SK-N-MC (cell line): ENCODE measurements around the gene SREBF1.
A peak's percentile ranks its signal among the peaks of the same experiment; 100 is the strongest.

Experiments
- DNase-seq: peaks from one replicate; pipeline ENCODE4 v3.0.0-alpha.2; 2011; ENCODE audit warnings: low read depth, low spot score
- H3K27ac ChIP-seq: fragments of 200-600 bp; sonication (generic); 2 replicates; pipeline ENCODE4 v1.5.1; 2016; ENCODE audit warnings: mixed run types
- H3K36me3 ChIP-seq: fragments of 200-600 bp; sonication (generic); 2 replicates; pipeline ENCODE4 v1.6.1; 2017; ENCODE audit warnings: antibody characterized with exemption, low read length, mixed read lengths; ENCODE audit not compliant: insufficient read depth
- H3K4me3 ChIP-seq: fragments of 200-600 bp; sonication (generic); 2 replicates; pipeline ENCODE4 v1.5.1; 2016
- H3K9ac ChIP-seq: fragments of 200-600 bp; sonication (generic); 2 replicates; pipeline ENCODE4 v1.8.0; 2017; ENCODE audit warnings: mixed run types, mixed read lengths; ENCODE audit not compliant: insufficient read length
- H3K9me3 ChIP-seq: fragments of 200-600 bp; sonication (generic); 2 replicates; pipeline ENCODE4 v1.6.1; 2017; ENCODE audit warnings: low read depth, mild to moderate bottlenecking, antibody characterized with exemption, low read length, moderate library complexity, mixed read lengths
- EZH2 ChIP-seq: fragments of 200-600 bp; sonication (generic); IDR thresholded peaks from one replicate; pipeline ENCODE4 v1.6.1; 2017; ENCODE audit warnings: antibody characterized with exemption
- FOXP2 ChIP-seq: optimal IDR thresholded peaks from 2 replicates; pipeline ENCODE3; 2011; ENCODE audit warnings: mild to moderate bottlenecking, moderate library complexity; ENCODE audit not compliant: insufficient read depth; ENCODE audit errors: extremely low read length, control extremely low read depth
- POLR2AphosphoS5 ChIP-seq: IDR thresholded peaks from 2 replicates; pipeline ENCODE4 v1.6.1; 2012; ENCODE audit warnings: mild to moderate bottlenecking, low read depth, low read length, borderline replicate concordance

SREBF1 gene

DNA sequence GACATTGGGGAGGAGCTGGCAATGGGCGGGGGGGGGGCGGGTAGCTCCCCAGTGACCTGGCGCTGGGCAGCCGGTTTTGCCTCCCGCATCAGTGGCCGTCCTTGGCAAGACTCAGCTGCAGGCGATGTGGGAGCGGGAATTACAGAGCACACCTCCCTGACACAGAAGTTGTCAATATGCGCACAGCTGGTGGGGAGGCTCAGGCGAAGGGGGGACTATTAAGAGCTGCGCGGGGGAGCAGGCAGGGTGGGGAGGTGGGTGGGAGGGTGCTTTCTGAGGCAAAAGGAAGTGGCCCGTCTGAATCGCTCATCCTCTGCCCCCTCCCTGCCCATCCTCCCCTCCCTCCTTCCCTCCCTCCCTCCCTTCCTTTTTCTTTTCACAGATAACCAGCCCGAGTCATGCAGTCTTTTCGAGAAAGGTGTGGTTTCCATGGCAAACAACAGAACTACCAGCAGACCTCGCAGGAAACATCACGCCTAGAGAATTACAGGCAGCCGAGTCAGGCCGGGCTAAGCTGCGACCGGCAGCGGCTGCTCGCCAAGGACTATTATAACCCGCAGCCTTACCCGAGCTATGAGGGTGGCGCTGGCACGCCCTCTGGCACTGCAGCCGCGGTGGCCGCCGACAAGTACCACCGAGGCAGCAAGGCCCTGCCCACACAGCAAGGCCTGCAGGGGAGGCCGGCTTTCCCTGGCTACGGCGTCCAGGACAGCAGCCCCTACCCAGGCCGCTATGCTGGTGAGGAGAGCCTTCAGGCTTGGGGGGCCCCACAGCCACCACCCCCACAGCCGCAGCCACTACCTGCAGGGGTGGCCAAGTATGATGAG is 44.0 kb downstream of the SREBF1 start:
- Histone ChIP-seq H3K9me3 (no peaks in the 10 kb centered on the region), H3K27ac (no peak overlapping the region), H3K4me3 (no peak overlapping the region), H3K9ac (no peak overlapping the region), H3K36me3 (peaks cover 9% of the 10 kb centered on the region; the same call in 1 of the 2 replicates)
- DNase-seq: no peak
- TF ChIP-seq FOXP2 (no peak), EZH2 (no peak), POLR2AphosphoS5 (no peak)

GRCh38 chr17:17792037-17792550 is 44.7 kb downstream of the SREBF1 start:
- Histone ChIP-seq H3K9ac (no peak overlapping the region), H3K27ac (no peak overlapping the region)
- TF ChIP-seq FOXP2 (no peak), EZH2 (no peak), POLR2AphosphoS5 (no peak)

DNA sequence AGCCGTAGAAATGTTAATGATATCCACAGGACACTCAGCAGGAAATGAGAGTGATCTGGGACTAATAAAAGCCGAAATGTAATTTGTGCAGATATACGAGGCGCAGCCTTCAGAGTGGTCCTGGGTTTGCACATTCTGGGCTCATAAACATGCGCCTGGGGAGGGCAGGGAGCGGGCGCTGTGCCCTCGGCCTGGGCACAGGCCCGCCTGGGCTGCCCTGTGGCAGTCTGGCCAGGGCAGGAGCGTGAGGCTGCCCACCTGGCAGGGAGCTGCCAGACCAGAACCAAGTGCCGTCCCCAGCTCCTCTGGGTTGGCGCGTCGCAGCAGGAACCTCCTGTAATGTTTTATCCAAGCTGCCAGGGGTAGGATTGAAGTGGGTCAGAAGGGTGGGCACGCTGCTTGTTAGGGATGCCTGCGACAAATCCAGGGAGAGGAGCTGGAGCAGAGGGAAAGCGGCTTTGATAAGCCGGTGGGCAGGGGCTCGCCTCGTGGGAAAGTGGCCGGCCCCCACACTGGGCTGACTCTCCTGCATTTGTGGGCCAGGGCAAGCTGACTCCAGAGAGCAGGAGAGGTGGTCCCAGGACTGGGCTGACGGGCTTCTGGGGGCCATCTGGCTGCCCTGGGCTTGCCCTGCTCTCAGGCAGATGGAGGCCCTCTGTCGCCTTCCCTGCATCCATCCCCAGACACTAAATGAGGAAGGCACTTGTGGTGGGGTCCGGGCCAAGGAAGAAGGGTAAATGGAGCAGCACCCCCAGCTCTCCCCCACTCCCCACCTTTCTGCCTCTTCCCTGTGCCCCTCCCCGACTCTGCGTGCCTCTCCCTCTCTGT is 45.9 kb downstream of the SREBF1 start:
- TF ChIP-seq EZH2 (no peak), POLR2AphosphoS5 (no peak), FOXP2 (no peak)
- peak overlapping the region; percentile 59; the same call in 1 of the 2 replicates for H3K27ac ChIP-seq
- H3K9me3 ChIP-seq: no peaks in the 10 kb centered on the region
- H3K4me3 ChIP-seq: peak overlapping the region; percentile 67
- H3K9ac ChIP-seq: no peak overlapping the region
- peaks cover 9% of the 10 kb centered on the region; the same call in 1 of the 2 replicates for H3K36me3 ChIP-seq
- peak; percentile 6 for DNase-seq

More at GRCh38 chr17:17792037-17792550, 44.7 kb downstream of the SREBF1 start:
- H3K36me3 ChIP-seq: peaks cover 9% of the 10 kb centered on the region; the same call in 1 of the 2 replicates
- no peak overlapping the region for H3K4me3 ChIP-seq
- H3K9me3 ChIP-seq: no peaks in the 10 kb centered on the region
- DNase-seq: no peak

DNA sequence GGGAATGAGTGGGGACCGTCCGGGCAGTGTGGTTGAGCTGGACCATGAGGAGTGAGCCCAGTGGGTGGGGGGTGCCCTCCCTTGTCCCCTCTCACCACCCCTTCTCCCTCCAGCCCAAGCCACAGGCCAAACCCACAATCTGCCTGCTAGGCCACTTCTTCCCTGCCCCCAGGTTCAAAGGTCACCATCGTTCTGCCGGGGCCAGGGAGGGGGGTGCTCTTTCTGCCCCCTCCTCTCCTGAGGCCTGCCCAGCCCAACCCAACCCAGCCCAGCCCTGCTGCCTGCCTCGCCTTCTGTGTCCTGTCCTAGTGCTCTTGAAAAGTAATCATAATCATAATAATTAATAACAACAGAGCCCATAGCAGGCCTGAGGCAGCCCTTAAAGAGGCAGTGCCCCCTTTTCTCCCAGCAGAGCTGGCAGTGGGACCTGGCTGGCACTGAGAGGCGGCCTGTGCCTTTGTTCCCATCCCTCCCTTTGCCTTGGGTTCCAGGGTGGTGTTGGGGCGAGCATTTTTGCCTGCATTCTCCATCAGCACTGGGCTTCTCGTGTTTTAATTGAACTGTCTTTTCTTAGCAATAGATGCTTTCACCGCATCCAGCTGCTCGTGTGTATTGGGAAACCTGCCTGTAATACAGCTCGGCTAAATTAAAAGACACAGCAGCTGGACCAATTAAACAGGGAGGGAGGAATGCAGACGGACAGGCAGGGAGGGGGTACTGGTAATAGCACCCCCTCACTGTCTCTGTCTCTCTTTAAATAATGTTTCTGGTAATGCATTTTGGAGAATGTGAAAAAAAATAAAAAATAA is 46.8 kb downstream of the SREBF1 start:
- Histone ChIP-seq H3K27ac (peak overlapping the region; percentile 59; the same call in 1 of the 2 replicates), H3K9me3 (no peaks in the 10 kb centered on the region), H3K9ac (no peak overlapping the region), H3K4me3 (peak overlapping the region; percentile 67), H3K36me3 (peaks cover 9% of the 10 kb centered on the region; the same call in 1 of the 2 replicates)
- no peak for DNase-seq
- TF ChIP-seq POLR2AphosphoS5 (no peak), FOXP2 (no peak), EZH2 (no peak)

GRCh38 chr17:17789410-17789809 is 47.4 kb downstream of the SREBF1 start:
- Histone ChIP-seq H3K27ac (no peak overlapping the region), H3K36me3 (peaks cover 6% of the 10 kb centered on the region; the same call in 1 of the 2 replicates), H3K9me3 (no peaks in the 10 kb centered on the region), H3K9ac (no peak overlapping the region), H3K4me3 (peak overlapping the region; percentile 67; the same call in 1 of the 2 replicates)
- TF ChIP-seq EZH2: no peak
- TF ChIP-seq POLR2AphosphoS5: no peak
- no peak for TF ChIP-seq FOXP2
- DNase-seq: no peak

DNA sequence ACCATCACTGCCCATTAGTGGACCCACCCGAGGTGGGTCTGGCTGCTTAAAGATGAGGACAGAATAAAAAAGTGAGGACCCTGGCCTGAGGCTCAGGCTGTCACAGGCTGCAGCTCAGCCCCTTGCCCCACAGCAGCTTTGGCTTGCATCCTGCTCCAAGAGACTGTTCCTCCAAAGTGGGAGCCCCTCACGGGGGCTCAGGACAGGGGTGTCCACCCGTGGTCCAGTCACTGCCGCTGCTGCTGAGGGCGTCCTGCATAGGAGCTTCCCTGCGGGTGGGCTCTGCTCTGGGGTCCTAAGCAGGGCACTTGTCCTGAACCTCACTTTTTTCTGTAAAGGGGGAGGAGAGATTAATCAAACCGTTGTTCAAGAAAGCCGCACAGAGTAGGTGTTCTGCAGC is 47.8 kb downstream of the SREBF1 start:
- Histone ChIP-seq H3K9ac (no peak overlapping the region), H3K4me3 (no peak overlapping the region), H3K27ac (no peak overlapping the region), H3K9me3 (no peaks in the 10 kb centered on the region), H3K36me3 (peaks cover 2% of the 10 kb centered on the region; the same call in 1 of the 2 replicates)
- no peak for TF ChIP-seq FOXP2
- no peak for TF ChIP-seq POLR2AphosphoS5
- TF ChIP-seq EZH2: no peak
- DNase-seq: no peak

DNA sequence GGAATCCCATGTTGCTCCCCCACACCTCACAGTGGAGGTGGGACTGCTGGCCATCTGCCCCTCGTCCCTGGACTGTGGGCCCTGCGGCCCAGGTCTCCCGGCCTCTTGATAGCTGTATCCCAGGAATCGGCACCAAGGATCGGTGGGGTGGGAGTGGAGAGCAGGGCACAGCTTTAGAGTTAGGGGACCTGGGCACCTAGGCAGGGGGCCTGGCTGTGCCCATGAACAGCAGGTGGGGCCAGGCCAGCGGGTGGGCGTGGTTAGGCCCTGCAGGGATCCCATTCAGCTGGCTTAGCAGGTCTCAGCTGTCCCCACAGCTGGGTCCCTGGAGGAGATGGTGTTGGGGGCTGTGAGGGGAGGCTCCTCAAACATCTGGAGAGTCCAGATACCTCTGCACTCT is 49.2 kb downstream of the SREBF1 start:
- no peak for TF ChIP-seq EZH2
- TF ChIP-seq POLR2AphosphoS5: no peak
- TF ChIP-seq FOXP2: no peak
- no peak overlapping the region for H3K27ac ChIP-seq

More for the DNA sequence above, 49.2 kb downstream of the SREBF1 start:
- Histone ChIP-seq H3K9me3 (no peaks in the 10 kb centered on the region), H3K9ac (no peak overlapping the region), H3K4me3 (no peak overlapping the region), H3K36me3 (no peaks in the 10 kb centered on the region)
- no peak for DNase-seq
